GM23248 (cell line): ENCODE data around the gene SKIDA1. TPM values are rescaled to one million over a fixed set of nuclear protein-coding genes. Genes with fewer than 3 reads are reported as not detected.

ENCODE experiments used
- DNase-seq: peaks from one replicate; pipeline ENCODE4 v3.0.0-alpha.2; 2015
- H2AFZ ChIP-seq: fragments of 200-600 bp; sonication (generic); 2 replicates; pipeline ENCODE4 v1.6.1; 2016; ENCODE audit warnings: antibody characterized with exemption
- H3F3A ChIP-seq: fragments of 200-600 bp; sonication (generic); 2 replicates; pipeline ENCODE4 v1.6.1; 2016; ENCODE audit warnings: mild to moderate bottlenecking, antibody characterized with exemption, mixed run types; ENCODE audit not compliant: insufficient read depth
- H3K27ac ChIP-seq: fragments of 200-600 bp; sonication (generic); 2 replicates; pipeline ENCODE4 v1.5.1; 2016; ENCODE audit warnings: mild to moderate bottlenecking
- H3K27me3 ChIP-seq: fragments of 200-600 bp; sonication (generic); replicated peaks from 2 replicates; pipeline ENCODE4 v1.6.1; 2016; ENCODE audit warnings: mild to moderate bottlenecking; ENCODE audit not compliant: insufficient read depth
- H3K36me3 ChIP-seq: fragments of 200-600 bp; sonication (generic); 2 replicates; pipeline ENCODE4 v1.6.1; 2016; ENCODE audit warnings: low read depth, mild to moderate bottlenecking
- H3K4me1 ChIP-seq: fragments of 200-600 bp; sonication (generic); 2 replicates; pipeline ENCODE4 v1.6.1; 2016; ENCODE audit warnings: mild to moderate bottlenecking; ENCODE audit not compliant: insufficient read depth
- H3K4me2 ChIP-seq: fragments of 200-600 bp; sonication (generic); one replicate; pipeline ENCODE4 v1.6.1; 2016; ENCODE audit warnings: mild to moderate bottlenecking; ENCODE audit not compliant: unreplicated experiment
- H3K4me3 ChIP-seq: fragments of 200-600 bp; sonication (generic); 2 replicates; pipeline ENCODE4 v1.5.1; 2016; ENCODE audit warnings: mild to moderate bottlenecking
- H3K79me2 ChIP-seq: fragments of 200-600 bp; sonication (generic); 2 replicates; pipeline ENCODE4 v1.6.1; 2016; ENCODE audit warnings: mild to moderate bottlenecking; ENCODE audit not compliant: insufficient read depth
- H3K9ac ChIP-seq: fragments of 200-600 bp; sonication (generic); 2 replicates; pipeline ENCODE4 v1.6.1; 2016; ENCODE audit warnings: mild to moderate bottlenecking
- H3K9me2 ChIP-seq: fragments of 200-600 bp; sonication (generic); 2 replicates; pipeline ENCODE4 v1.6.1; 2016; ENCODE audit warnings: mixed run types, mild to moderate bottlenecking, moderate library complexity; ENCODE audit not compliant: insufficient read depth
- H3K9me3 ChIP-seq: fragments of 200-600 bp; sonication (generic); one replicate; pipeline ENCODE4 v1.6.1; 2017; ENCODE audit warnings: low read depth
- H4K20me1 ChIP-seq: fragments of 200-600 bp; sonication (generic); 2 replicates; pipeline ENCODE4 v1.6.0; 2016; ENCODE audit not compliant: insufficient read depth
- EZH2 ChIP-seq: fragments of 200-600 bp; sonication (generic); IDR thresholded peaks from 2 replicates; pipeline ENCODE4 v1.6.1; 2018; ENCODE audit warnings: antibody characterized with exemption, mild to moderate bottlenecking; ENCODE audit not compliant: insufficient read depth, poor library complexity, severe bottlenecking
- EZH2phosphoT487 ChIP-seq: fragments of 200-600 bp; sonication (generic); IDR thresholded peaks from 2 replicates; pipeline ENCODE4 v1.6.1; 2018; ENCODE audit warnings: antibody characterized with exemption, moderate library complexity, mild to moderate bottlenecking, low read depth; ENCODE audit not compliant: insufficient read depth
- WGBS, 2 experiments: methylation state at CpG; one replicate each; pipeline ENCODE4 v1.1.6; 2015 to 2017; ENCODE audit warnings: low lambda C conversion rate in 2 of 2, low coverage in 1 of 2; ENCODE audit errors: missing lambda C conversion rate in 2 of 2; 5-methylcytosine and 5-hydroxymethylcytosine counted together
- in situ Hi-C: fragments of 300-500 bp; cut with MboI; formaldehyde crosslinking; loops from 2 replicates; pipeline ENCODE4 v1.15.0; 2020
- polyA plus RNA-seq: library from polyadenylated mRNA; unstranded; fragments of >200 nt; fragmentation: Nextera tagmentation; extraction: Ambion mirVana; gene quantifications from 2 replicates; pipeline ENCODE4 v1.2.1, GENCODE V29; 2016
- total RNA-seq: library from RNA; depleted of rRNA; stranded (reverse); fragments of >200 nt; shearing (Covaris generic); gene quantifications from 2 replicates; pipeline ENCODE4 v1.2.3, GENCODE V29; 2014

SKIDA1 gene
- total and polyA plus RNA-seq, 2 experiments from 2014 or later: 0.18 TPM; not detected in 1

- Histone ChIP-seq H3K36me3 (no peaks in the 10 kb centered on the region), H3K4me3 (no peak overlapping the region), H3K9ac (no peak overlapping the region), H3K27me3 (no peaks in the 10 kb centered on the region), H3K9me2 (no peaks in the 10 kb centered on the region), H3K27ac (no peak overlapping the region), H3K4me2 (no peak overlapping the region), H2AFZ (no peak overlapping the region), H3K4me1 (no peaks in the 10 kb centered on the region), H3K79me2 (no peaks in the 10 kb centered on the region), H3F3A (peaks cover 4% of the 10 kb centered on the region; the same call in 1 of the 2 replicates), H4K20me1 (no peaks in the 10 kb centered on the region), H3K9me3 (no peaks in the 10 kb centered on the region)
- TF ChIP-seq EZH2phosphoT487 (no peak), EZH2 (no peak)
- in situ Hi-C loops: loop anchor here (25.0 kb wide), 1 partner anchor 403 kb away; no protein-coding TSS in a partner anchor
- no peak for DNase-seq
- 90% methylated on average over 4 of the region's 4 CpGs for WGBS, 2 experiments
Observed at GRCh38 chr10:21490028-21490710, 35.3 kb downstream of the SKIDA1 start.

- no peak for TF ChIP-seq EZH2phosphoT487
- TF ChIP-seq EZH2: no peak
- Histone ChIP-seq H3F3A (peaks cover 4% of the 10 kb centered on the region; the same call in 1 of the 2 replicates), H3K36me3 (no peaks in the 10 kb centered on the region), H3K9me2 (no peaks in the 10 kb centered on the region), H3K27me3 (no peaks in the 10 kb centered on the region), H3K4me1 (no peaks in the 10 kb centered on the region), H2AFZ (no peak overlapping the region), H3K9me3 (no peaks in the 10 kb centered on the region), H3K79me2 (no peaks in the 10 kb centered on the region), H3K27ac (no peak overlapping the region), H4K20me1 (no peaks in the 10 kb centered on the region), H3K4me3 (no peak overlapping the region), H3K4me2 (no peak overlapping the region), H3K9ac (no peak overlapping the region)
- in situ Hi-C loops: loop anchor here (25.0 kb wide), 1 partner anchor 402 kb away; no protein-coding TSS in a partner anchor
- no peak for DNase-seq
- WGBS, 2 experiments: 79% methylated on average over 5 of the region's 5 CpGs
Observed at GRCh38 chr10:21488957-21489446, 36.5 kb downstream of the SKIDA1 start.

- TF ChIP-seq EZH2phosphoT487 (no peak), EZH2 (no peak)
- H3K9ac ChIP-seq: no peak overlapping the region
- no peak overlapping the region for H3K4me3 ChIP-seq
- no peak for DNase-seq
- WGBS, 2 experiments: 50 to 54% methylated on average over 6 of the region's 6 CpGs
- H3K4me1 ChIP-seq: no peaks in the 10 kb centered on the region
- no peak overlapping the region for H2AFZ ChIP-seq
- no peaks in the 10 kb centered on the region for H3K36me3 ChIP-seq
- H4K20me1 ChIP-seq: no peaks in the 10 kb centered on the region
- peaks cover 4% of the 10 kb centered on the region; the same call in 1 of the 2 replicates for H3F3A ChIP-seq
- no peak overlapping the region for H3K4me2 ChIP-seq
- H3K27me3 ChIP-seq: no peaks in the 10 kb centered on the region
- in situ Hi-C loops: loop anchor here (25.0 kb wide), 1 partner anchor 401 kb away; no protein-coding TSS in a partner anchor
- no peaks in the 10 kb centered on the region for H3K9me2 ChIP-seq
- no peak overlapping the region for H3K27ac ChIP-seq
- no peaks in the 10 kb centered on the region for H3K9me3 ChIP-seq
- no peaks in the 10 kb centered on the region for H3K79me2 ChIP-seq
Observed at GRCh38 chr10:21488246-21488956, 37.1 kb downstream of the SKIDA1 start.

GRCh38 chr10:21487416-21488180, 37.9 kb downstream of the SKIDA1 start:
- Histone ChIP-seq H3K9me3 (no peaks in the 10 kb centered on the region), H3K9me2 (no peaks in the 10 kb centered on the region), H3K9ac (no peak overlapping the region), H3F3A (no peaks in the 10 kb centered on the region), H3K4me1 (no peaks in the 10 kb centered on the region), H3K4me2 (no peak overlapping the region), H4K20me1 (no peaks in the 10 kb centered on the region), H3K4me3 (no peak overlapping the region), H3K36me3 (no peaks in the 10 kb centered on the region), H3K79me2 (no peaks in the 10 kb centered on the region), H3K27ac (no peak overlapping the region), H2AFZ (no peak overlapping the region), H3K27me3 (no peaks in the 10 kb centered on the region)
- DNase-seq: no peak
- in situ Hi-C loops: loop anchor here (25.0 kb wide), 1 partner anchor 400 kb away; no protein-coding TSS in a partner anchor
- TF ChIP-seq EZH2: no peak
- no peak for TF ChIP-seq EZH2phosphoT487
- 96 to 97% methylated on average over 10 of the region's 10 CpGs for WGBS, 2 experiments
